Suppressor macrophage (primary cell): Measurements from ENCODE around the gene CELA3A.
A peak's percentile ranks its signal among the peaks of the same experiment; 100 is the strongest.
"Not testable (repeated sequence)": the region's sequence is repeated elsewhere in the genome, so short reads cannot be mapped to it uniquely, and the experiment has no call there.

Experiments used
- DNase-seq, 4 experiments: peaks; one replicate each; pipeline ENCODE4 v3.0.0-alpha.2; 2020 to 2022

CELA3A gene

GRCh38 chr1:21982122-21982521 is 19.3 kb upstream of the CELA3A start:
- DNase-seq: not testable (repeated sequence)

GRCh38 chr1:21983539-21983938 is 17.9 kb upstream of the CELA3A start:
- DNase-seq: not testable (repeated sequence)

GRCh38 chr1:21985893-21986292 is 15.6 kb upstream of the CELA3A start:
- DNase-seq: not testable (repeated sequence)

GRCh38 chr1:21986386-21986785 is 15.1 kb upstream of the CELA3A start:
- not testable (repeated sequence) for DNase-seq

- not testable (repeated sequence) for DNase-seq
Observed at GRCh38 chr1:21989672-21990393, 11.6 kb upstream of the CELA3A start.

GRCh38 chr1:21992186-21992585 is 9.3 kb upstream of the CELA3A start:
- DNase-seq: not testable (repeated sequence)

- not testable (repeated sequence) for DNase-seq
Observed at GRCh38 chr1:21994716-21995115, 6.7 kb upstream of the CELA3A start.

GRCh38 chr1:21996663-21996970 is 4.8 kb upstream of the CELA3A start:
- not testable (repeated sequence) for DNase-seq

GRCh38 chr1:21997891-21998623 is 3.4 kb upstream of the CELA3A start:
- DNase-seq: peak in 1 of 4 experiments; percentile 19

- not testable (repeated sequence) for DNase-seq
Observed at GRCh38 chr1:21998624-21999294, 2.7 kb upstream of the CELA3A start.

- not testable (repeated sequence) for DNase-seq
Observed at GRCh38 chr1:21999645-22000044, 1.8 kb upstream of the CELA3A start.

GRCh38 chr1:22002461-22002860 is 1.0 kb downstream of the CELA3A start:
- DNase-seq: not testable (repeated sequence)

GRCh38 chr1:22002875-22003274 is 1.4 kb downstream of the CELA3A start:
- DNase-seq: not testable (repeated sequence)

- not testable (repeated sequence) for DNase-seq
Observed at GRCh38 chr1:22003959-22004358, 2.5 kb downstream of the CELA3A start.

GRCh38 chr1:22005261-22006149 is 4.0 kb downstream of the CELA3A start:
- DNase-seq: peak; percentile 43 to 71 (median 52)

- DNase-seq: not testable (repeated sequence)
Observed at GRCh38 chr1:22006736-22007135, 5.3 kb downstream of the CELA3A start.

GRCh38 chr1:22007262-22007661 is 5.8 kb downstream of the CELA3A start:
- DNase-seq: not testable (repeated sequence)

- DNase-seq: not testable (repeated sequence)
Observed at GRCh38 chr1:22009566-22009965, 8.1 kb downstream of the CELA3A start.

GRCh38 chr1:22012752-22013151 is 11.3 kb downstream of the CELA3A start:
- DNase-seq: not testable (repeated sequence)

- not testable (repeated sequence) for DNase-seq
Observed at GRCh38 chr1:22014575-22015206, 13.2 kb downstream of the CELA3A start.
